Adrenal gland (tissue), 5 donors: ENCODE measurements around the gene AAR2.

ENCODE experiments used
- POLR2A ChIP-seq, 2 donors: fragments of 450-650 bp; IDR thresholded peaks; one replicate each; pipeline ENCODE4 v1.6.1; 2017; ENCODE audit warnings: antibody characterized with exemption in 2 of 2, mild to moderate bottlenecking in 2 of 2, moderate library complexity in 1 of 2
- TF ChIP-seq, protein P1 (sequence below), 6 experiments: fragments of 450-650 bp in 4 of 6; fragments of 200-600 bp in 2 of 6; sonication (generic) in 1 of 6; IDR thresholded peaks; 1 replicate in 5 of 6; 2 replicates in 1 of 6; pipeline versions ENCODE4 v1.5.1 to v1.8.0; 2016 to 2021; ENCODE audit warnings: antibody characterized with exemption in 6 of 6, mild to moderate bottlenecking in 2 of 6, moderate library complexity in 1 of 6
- donor health status: DM: no; HTN: no; CAD: no.

DNA sequence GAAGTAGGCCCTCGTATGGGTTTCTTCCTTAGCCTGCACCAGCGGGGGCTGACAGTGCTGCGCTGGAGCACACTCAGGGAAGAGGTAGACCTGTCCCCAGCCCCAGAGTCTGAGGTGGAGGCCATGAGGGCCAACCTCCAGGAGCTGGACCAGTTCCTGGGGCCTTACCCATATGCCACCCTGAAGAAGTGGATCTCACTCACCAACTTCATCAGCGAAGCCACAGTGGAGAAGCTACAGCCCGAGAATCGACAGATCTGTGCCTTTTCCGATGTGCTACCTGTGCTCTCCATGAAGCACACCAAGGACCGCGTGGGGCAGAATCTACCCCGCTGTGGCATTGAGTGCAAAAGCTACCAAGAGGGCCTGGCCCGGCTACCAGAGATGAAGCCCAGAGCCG, 3.8 kb downstream of the AAR2 start:
- no peak for TF ChIP-seq POLR2A (IDR thresholded peaks at IDR 0.05)
- TF ChIP-seq, protein P1, sequence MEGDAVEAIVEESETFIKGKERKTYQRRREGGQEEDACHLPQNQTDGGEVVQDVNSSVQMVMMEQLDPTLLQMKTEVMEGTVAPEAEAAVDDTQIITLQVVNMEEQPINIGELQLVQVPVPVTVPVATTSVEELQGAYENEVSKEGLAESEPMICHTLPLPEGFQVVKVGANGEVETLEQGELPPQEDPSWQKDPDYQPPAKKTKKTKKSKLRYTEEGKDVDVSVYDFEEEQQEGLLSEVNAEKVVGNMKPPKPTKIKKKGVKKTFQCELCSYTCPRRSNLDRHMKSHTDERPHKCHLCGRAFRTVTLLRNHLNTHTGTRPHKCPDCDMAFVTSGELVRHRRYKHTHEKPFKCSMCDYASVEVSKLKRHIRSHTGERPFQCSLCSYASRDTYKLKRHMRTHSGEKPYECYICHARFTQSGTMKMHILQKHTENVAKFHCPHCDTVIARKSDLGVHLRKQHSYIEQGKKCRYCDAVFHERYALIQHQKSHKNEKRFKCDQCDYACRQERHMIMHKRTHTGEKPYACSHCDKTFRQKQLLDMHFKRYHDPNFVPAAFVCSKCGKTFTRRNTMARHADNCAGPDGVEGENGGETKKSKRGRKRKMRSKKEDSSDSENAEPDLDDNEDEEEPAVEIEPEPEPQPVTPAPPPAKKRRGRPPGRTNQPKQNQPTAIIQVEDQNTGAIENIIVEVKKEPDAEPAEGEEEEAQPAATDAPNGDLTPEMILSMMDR (IDR thresholded peaks at IDR 0.05) = no peak
